GM19397 (cell line): ENCODE results near the gene CTAGE15.

Experiments used
- ATAC-seq: cut with Tn5 transposase; IDR thresholded peaks from one replicate; pipeline ENCODE4 v1.9.1; 2021; ENCODE audit warnings: mild to moderate bottlenecking, moderate library complexity; ENCODE audit not compliant: unreplicated experiment

CTAGE15 gene

GRCh38 chr7:143621175-143621574, 49.6 kb downstream of the CTAGE15 start:
- ATAC-seq, result peak; percentile 32

GRCh38 chr7:143622130-143622529, 50.5 kb downstream of the CTAGE15 start:
- ATAC-seq, result peak; percentile 24
